ENCODE data around the gene IL34.
"Not testable (repeated sequence)": the region's sequence is repeated elsewhere in the genome, so short reads cannot be mapped to it uniquely, and the experiment has no call there.

The IL34 gene

DNA sequence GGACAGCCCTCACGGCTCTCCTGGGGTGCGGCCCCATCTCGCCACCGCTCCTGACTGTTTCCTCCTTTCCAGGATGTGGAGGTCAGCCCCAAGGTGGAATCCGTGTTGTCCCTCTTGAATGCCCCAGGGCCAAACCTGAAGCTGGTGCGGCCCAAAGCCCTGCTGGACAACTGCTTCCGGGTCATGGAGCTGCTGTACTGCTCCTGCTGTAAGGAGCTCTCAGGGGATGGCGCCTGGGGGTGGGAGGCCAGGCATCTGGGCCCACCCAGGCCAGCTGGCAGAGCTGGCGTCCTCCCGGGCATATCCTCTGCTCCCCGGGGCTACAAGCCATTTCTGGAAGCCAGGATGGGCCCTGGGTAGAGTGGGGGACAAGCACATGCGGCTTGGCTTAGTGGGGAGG lies 13.2 kb downstream of the IL34 start:
- DNase-seq, result no peak

DNA sequence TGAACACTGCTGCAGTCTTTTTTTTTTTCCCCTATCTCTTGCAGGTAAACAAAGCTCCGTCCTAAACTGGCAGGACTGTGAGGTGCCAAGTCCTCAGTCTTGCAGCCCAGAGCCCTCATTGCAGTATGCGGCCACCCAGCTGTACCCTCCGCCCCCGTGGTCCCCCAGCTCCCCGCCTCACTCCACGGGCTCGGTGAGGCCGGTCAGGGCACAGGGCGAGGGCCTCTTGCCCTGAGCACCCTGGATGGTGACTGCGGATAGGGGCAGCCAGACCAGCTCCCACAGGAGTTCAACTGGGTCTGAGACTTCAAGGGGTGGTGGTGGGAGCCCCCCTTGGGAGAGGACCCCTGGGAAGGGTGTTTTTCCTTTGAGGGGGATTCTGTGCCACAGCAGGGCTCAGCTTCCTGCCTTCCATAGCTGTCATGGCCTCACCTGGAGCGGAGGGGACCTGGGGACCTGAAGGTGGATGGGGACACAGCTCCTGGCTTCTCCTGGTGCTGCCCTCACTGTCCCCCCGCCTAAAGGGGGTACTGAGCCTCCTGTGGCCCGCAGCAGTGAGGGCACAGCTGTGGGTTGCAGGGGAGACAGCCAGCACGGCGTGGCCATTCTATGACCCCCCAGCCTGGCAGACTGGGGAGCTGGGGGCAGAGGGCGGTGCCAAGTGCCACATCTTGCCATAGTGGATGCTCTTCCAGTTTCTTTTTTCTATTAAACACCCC lies 13.8 kb downstream of the IL34 start:
- no peak for DNase-seq

- DNase-seq, result no peak
Observed at GRCh38 chr16:70660672-70661350, 14.5 kb downstream of the IL34 start.

- no peak for DNase-seq
Observed at GRCh38 chr16:70661534-70661917, 15.2 kb downstream of the IL34 start.

DNA sequence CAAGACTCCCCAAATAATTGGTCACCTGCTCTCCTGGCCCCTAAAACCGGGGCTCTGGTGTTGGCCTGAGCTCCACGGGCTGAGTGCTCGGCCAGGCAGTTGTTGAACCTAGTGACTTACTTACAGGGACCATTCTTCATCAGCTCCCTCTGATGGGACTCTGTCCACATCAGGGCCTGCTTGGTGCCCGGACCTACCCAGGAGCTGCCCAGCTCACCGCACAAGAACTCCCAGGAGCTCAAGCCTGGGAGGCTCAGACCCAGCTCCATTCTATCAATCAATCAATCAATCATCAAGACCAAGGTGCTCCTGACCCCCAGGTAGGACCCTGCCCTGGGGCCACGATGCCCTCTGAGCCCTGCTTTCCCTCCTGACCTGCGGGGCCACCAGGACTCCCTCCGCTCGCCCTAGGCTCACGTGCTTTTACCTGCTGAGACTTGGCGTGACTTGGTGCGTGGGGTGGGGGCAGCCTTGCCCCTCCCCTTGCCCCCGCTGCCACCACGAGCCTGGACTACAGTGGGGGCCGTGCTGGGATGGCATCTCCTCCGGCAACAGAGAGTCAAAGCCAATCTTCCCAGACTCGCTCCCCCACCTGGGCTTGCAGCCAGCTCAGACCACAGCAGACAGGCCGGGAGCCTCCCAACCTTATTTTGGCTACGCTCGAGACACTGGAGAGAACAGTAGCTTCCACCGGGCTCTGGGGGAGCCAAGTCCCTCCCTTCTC lies 15.7 kb downstream of the IL34 start:
- DNase-seq, result no peak

DNA sequence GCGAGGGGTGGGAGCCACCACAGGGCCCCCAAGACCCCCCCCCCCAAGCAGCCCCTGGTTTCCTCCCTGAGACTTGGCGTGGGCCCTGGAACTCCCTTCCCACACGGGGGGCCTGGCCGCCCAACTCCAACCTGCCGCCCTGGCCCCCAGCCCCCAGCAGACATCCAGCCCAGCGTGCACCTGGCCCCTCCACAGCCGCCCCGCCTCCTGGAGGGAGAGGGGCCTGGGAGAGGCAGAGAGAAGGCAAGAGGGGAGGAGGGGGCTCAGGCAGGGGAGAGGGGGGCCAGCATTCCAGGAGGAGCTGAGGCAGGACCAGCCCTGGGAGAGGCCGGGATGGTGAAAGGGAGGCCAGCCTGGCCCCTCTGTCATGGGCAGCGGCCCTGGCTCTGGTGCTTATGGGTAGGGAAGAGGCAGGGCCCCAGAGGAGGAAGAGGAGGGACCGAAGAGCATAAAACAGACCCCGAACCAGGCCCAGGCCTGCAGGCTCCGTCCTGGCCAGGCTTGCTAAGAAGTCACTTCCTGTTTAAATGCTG lies 16.7 kb downstream of the IL34 start:
- no peak for DNase-seq

DNA sequence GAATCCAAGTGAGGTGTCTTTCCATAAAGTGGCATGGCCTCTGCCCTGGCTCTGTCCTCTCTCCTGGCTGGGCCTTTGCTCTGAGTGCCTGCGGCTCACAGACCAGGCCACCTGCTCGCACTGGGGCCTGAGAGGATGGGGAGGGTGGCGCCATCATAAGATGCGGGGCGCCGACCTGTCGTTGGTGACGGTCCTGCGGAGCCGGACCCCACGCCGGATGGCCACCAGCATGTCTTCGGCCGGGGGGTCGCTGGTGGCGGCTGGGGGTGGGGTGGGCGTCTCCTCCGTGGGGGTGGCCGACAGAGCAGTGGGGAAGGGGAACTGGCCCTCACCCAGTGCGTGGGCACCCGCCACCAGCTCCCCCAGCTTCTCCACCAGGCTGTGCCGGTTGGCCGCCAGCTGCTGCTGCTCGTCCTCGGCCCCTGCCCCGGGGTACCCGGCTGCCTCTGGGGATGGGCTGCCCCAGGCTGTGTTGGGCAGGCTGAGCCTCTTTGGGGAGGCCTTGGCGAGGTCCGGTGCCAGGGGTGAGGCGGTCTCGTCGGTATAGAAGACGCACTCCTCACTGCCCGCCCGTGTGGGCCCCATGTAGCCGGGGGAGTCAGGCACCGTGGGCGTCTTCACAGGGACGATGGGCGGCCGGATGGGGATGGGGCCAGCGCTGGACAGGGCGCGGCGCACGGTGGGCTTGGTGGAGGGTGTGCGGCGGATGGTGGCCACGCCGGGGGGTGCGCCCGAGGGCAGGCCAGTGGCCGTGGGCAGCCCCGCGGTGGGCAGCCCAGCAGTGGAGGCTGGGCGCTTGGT lies 17.4 kb downstream of the IL34 start:
- no peak for DNase-seq

DNA sequence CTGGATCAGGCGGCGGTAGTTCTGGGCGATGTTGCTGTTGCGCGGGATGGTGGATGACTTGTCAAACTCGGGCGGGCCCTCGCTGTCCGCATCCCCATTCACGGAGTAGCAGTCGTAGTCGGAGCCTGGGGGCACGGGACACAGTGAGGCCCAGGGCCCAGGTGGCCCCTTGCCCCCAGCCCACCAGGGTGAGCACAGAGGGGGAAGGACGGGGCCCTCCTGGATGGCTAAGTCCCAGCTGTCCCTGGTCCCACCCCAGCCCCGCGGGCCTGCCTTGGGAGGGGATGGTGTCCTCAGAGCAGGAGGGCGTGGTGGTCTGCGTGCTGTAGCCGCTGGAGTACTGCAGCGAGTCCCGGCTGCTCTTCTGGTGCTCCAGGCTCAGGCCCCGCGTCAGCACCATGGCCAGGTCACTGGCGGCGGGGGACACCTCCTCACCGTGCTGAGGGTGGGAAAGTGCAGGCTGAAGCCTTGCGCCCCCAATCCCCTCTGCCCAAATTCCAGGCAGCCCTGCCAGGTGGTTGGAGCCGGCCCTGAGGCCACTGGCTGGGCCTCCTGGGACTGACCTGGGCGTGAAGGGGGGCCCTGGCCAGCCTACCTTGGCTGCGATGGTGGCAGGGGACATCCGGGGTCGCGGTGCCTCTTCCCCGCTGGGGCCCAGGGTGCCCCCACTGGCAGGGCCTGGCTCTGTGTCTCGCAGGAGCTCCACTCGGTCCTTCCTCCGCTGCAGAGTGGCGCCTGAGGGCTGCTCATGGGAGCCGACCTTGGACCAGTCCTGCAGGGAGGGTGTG lies 18.2 kb downstream of the IL34 start:
- no peak for DNase-seq

DNA sequence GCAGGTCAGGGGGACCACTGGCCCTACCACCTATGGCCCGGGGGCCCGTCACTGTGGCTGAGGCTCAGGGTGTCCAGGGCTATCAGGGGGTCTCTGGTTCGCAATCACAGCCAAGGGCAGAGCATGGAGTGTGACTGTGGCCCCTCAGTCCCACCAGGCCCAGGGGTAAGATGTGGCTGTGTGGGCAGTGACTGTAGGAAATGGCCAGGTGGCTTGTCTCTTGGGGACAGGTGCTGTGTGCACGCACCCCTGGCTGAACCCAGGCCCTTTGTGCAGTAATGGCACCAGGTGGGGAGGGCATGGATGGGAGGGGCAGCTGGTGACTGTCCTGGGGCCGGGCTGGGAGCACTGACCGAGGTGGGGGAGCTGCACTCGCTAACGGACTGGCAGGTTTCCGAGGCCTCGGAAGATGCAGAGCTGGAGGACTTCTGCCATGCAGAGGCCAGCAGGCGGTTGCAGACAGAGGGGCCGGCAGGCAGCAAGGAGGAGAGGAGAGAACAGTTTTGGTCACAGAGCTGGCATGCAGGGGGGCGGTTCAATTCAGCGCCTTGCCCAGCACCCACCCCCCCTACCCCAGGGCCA lies 18.8 kb downstream of the IL34 start:
- no peak for DNase-seq

DNA sequence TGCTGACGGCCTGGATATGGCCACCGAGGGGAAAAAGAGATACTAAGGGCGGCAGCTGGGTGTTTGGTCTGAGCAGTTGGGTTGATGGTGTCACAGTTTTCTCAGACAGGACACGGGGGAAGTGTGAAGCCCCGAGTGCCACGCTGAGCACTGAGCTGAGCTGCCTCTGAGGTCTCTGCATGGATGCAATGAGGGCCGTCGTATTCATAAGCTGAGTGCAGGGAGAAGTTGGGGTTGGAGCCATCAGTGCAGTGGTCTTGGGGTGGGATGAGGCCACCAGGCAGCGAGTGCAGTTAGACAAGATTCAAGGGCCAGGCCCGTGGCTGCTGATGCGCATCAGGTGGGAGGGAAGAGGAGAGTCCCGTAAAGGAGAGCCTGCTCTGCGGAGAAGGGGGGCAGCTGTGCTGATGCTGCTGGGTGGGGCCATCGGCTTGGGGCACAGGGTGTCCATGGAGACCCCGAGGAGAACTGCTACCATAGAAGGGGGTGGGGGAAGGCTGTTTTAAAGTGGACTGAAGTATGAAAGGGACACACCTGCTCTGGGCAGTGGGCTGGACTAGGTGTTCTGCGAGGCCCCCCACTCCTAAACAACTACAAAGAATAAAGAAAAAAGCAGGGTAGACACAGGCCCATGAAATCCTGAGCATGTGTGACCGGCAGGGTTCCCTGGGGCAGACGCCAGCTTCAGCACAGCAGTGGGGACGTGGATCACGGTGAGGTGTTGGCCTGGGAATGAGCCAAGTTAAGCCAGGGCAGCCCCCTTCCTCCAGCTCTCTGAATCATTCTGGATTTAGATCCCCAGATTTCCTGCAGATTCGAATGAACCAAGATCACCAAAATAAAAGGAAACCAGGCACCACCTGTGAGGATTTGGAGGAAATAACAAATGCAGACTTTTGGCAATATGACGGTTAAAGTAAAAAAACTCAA lies 19.7 kb downstream of the IL34 start:
- DNase-seq, result no peak

GRCh38 chr16:70670175-70670574 lies 23.8 kb downstream of the IL34 start:
- no peak for DNase-seq

DNA sequence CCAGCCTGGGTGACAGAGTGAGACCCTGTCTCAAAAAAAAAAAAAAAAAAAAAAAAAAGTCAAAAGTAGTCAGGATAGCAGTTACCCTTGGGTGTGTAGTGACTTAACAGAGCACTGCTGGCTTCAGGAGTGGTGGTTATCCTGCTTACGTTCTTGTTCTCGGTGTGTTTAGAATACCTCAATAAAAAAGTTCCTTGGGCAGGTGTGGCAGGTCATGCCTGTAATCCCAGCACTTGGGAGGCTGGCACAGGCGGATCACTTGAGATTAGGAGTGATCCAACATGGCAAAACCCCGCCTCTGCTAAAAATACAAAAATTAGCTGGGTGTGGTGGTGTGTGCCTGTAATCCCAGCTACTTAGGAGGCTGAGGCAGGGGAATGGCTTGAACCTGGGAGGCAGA lies 24.6 kb downstream of the IL34 start:
- not testable (repeated sequence) for DNase-seq

GRCh38 chr16:70674221-70675014 lies 28.1 kb downstream of the IL34 start:
- DNase-seq, result no peak

- no peak for DNase-seq
Observed at GRCh38 chr16:70675851-70676513, 29.6 kb downstream of the IL34 start.

DNA sequence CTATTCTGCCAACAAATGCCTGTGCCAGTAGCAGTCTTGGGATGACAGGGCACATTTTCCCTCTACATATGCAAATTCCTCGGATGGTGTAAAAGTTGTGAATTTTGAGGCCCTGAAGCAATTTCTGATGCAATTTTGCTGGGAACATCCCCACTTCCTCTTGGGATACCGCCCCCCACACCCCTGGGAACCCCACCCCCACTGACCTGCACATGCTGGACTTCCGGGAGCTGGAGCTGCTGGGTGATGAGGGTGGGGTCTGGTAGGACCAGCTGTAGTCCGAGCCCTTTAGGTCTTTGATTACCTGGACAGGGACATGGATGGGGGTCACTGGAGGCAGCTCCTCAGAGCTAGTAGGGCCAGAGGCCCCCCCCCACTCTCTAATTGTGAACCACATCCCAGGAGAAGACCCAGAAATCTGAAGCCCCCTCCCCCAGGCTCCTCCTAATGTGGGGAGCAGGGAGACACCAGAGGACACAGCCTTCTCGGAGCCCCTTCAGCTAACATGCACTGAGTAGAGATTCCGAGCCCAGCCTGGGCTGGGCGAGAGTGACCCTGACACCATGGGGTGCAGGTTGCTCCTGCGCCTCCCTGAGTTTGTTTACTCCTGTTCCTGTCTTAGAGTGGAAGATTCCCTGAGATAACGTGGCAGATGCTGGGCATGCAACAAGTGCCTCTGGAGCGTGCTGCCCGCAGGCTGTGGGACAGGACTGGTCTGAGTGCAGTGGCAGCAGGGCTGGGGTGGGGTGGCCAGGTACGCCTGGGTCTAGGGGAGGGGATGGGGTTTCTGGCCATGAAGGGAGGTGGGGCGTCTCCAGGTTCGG lies 30.5 kb downstream of the IL34 start:
- no peak for DNase-seq

- no peak for DNase-seq
Observed at GRCh38 chr16:70677499-70678120, 31.3 kb downstream of the IL34 start.

- no peak for DNase-seq
Observed at GRCh38 chr16:70678121-70678897, 31.9 kb downstream of the IL34 start.

Data from activated CD4-positive, alpha-beta T cell treated with anti-CD3 and anti-CD28 coated beads, Interleukin-2, amount 50 U/mL, for 4 hours (primary cell).